HL-60 (cell line): ENCODE results near the gene IL20RA.

Experiments
- GABPA ChIP-seq: IDR thresholded peaks from 2 replicates; pipeline ENCODE4 v1.6.1; 2012; ENCODE audit warnings: low read depth
- POLR2AphosphoS5 ChIP-seq: IDR thresholded peaks from 2 replicates; pipeline ENCODE4 v1.6.1; 2012; ENCODE audit warnings: low read depth
- TF ChIP-seq, protein P1 (sequence below): IDR thresholded peaks from one replicate; pipeline ENCODE4 v1.5.1; 2011; ENCODE audit warnings: low read length, control low read depth, inconsistent platforms; ENCODE audit not compliant: insufficient read depth

DNA sequence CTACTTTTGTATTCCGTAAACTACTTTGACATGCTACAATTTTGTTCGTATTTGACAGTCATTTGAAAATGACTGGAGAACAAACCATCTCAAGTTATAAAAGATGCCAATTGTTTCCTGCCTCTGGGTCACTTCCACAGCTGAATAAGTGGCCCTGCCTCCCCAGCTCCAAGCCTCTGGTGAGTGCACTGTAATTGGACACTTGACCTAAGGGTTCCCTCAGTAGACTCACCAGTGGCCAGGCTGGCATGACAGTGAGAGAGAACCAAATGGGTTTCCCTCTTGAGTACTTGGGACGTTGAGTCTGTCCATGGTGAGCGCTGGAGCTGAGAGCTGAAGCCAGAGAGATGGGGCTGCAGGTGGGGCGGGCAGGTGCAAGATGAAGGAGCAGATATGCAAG lies 65.6 kb downstream of the IL20RA start:
- TF ChIP-seq, protein P1, sequence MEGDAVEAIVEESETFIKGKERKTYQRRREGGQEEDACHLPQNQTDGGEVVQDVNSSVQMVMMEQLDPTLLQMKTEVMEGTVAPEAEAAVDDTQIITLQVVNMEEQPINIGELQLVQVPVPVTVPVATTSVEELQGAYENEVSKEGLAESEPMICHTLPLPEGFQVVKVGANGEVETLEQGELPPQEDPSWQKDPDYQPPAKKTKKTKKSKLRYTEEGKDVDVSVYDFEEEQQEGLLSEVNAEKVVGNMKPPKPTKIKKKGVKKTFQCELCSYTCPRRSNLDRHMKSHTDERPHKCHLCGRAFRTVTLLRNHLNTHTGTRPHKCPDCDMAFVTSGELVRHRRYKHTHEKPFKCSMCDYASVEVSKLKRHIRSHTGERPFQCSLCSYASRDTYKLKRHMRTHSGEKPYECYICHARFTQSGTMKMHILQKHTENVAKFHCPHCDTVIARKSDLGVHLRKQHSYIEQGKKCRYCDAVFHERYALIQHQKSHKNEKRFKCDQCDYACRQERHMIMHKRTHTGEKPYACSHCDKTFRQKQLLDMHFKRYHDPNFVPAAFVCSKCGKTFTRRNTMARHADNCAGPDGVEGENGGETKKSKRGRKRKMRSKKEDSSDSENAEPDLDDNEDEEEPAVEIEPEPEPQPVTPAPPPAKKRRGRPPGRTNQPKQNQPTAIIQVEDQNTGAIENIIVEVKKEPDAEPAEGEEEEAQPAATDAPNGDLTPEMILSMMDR: no peak
- TF ChIP-seq GABPA (no peak), POLR2AphosphoS5 (no peak)
